ENCODE data around the gene PHACTR3. TPM values are rescaled to one million over a fixed set of nuclear protein-coding genes. Genes with fewer than 3 reads are reported as not detected.

The PHACTR3 gene
- total RNA-seq, 2 experiments from 2014 or later: not detected

DNA sequence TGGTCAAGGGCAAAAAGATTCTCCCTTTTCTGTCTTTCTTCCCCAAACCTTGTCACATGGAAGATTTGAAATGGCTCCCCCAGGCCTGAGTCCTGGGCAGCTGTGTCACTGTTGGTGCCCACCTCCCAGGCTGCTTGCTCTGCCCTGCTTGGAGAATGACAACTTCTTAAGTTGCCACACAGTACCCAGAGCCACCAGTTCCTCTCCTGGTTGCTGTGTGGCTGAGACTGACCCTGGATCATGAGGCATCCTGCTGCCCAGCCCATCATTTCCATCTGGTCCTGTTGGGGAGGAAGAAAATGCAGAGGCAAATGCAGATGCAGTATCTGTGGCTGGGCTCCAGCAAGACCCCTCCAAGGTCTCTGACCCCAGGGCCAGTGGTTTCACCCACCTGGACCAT is 113.7 kb downstream of the PHACTR3 start:
- Mint-ChIP-seq H3K9me3 (peaks cover 8% of the 10 kb centered on the region), H3K4me1 (ENCODE audit: low read depth) (no peaks in the 10 kb centered on the region), H3K36me3 (no peaks in the 10 kb centered on the region), H3K4me3 (no peak overlapping the region), H3K27ac (no peak overlapping the region), H3K27me3 (peaks cover 8% of the 10 kb centered on the region)
- CTCF ChIA-PET: no interaction called here
- intact Hi-C loops (cut with micrococcal nuclease): no loop called here
- POLR2A ChIA-PET: no interaction called here
- DNase-seq: no peak

GRCh38 chr20:59718751-59719150 is 114.4 kb downstream of the PHACTR3 start:
- intact Hi-C loops (cut with micrococcal nuclease): no loop called here
- CTCF ChIA-PET: no interaction called here
- H3K27me3 Mint-ChIP-seq: peaks cover 6% of the 10 kb centered on the region
- DNase-seq: no peak
- H3K36me3 Mint-ChIP-seq: no peaks in the 10 kb centered on the region
- POLR2A ChIA-PET: no interaction called here
- no peaks in the 10 kb centered on the region for H3K4me1 Mint-ChIP-seq (ENCODE audit: low read depth)
- peaks cover 1% of the 10 kb centered on the region for H3K9me3 Mint-ChIP-seq
- H3K27ac Mint-ChIP-seq: no peak overlapping the region
- H3K4me3 Mint-ChIP-seq: no peak overlapping the region

- H3K4me1 Mint-ChIP-seq (ENCODE audit: low read depth): no peaks in the 10 kb centered on the region
- no peak overlapping the region for H3K27ac Mint-ChIP-seq
- H3K36me3 Mint-ChIP-seq: no peaks in the 10 kb centered on the region
- ChIA-PET CTCF (no interaction called here), POLR2A (no interaction called here)
- no peak overlapping the region for H3K4me3 Mint-ChIP-seq
- intact Hi-C loops (cut with micrococcal nuclease): no loop called here
- H3K9me3 Mint-ChIP-seq: no peaks in the 10 kb centered on the region
- no peak for DNase-seq
- H3K27me3 Mint-ChIP-seq: peaks cover 5% of the 10 kb centered on the region
Observed at GRCh38 chr20:59720013-59720412, 115.7 kb downstream of the PHACTR3 start.

- ChIA-PET POLR2A (no interaction called here), CTCF (no interaction called here)
- Mint-ChIP-seq H3K4me3 (no peak overlapping the region), H3K27me3 (peaks cover 5% of the 10 kb centered on the region), H3K27ac (no peak overlapping the region), H3K36me3 (no peaks in the 10 kb centered on the region), H3K9me3 (no peaks in the 10 kb centered on the region), H3K4me1 (ENCODE audit: low read depth) (no peaks in the 10 kb centered on the region)
- intact Hi-C loops (cut with micrococcal nuclease): no loop called here
- no peak for DNase-seq
Observed at GRCh38 chr20:59721386-59721785, 117.0 kb downstream of the PHACTR3 start.

DNA sequence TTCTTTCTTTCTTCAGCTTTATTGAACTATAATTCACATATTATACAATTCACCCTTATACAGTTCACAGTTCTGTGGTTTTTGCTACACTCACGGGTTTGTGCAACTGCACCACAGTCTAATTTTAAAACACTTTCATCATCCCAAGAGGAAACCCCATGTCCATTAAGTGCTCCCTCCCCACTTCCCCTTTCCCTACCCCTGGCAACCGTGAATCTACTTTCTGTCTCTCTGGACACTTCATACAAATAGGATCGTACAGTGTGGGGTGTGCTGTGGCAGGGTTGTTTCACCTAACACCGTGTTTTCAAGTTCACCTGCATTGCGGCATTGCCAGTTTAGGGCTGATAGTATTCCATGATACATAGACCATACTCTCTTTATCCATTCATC is 118.8 kb downstream of the PHACTR3 start:
- Mint-ChIP-seq H3K4me3 (no peak overlapping the region), H3K4me1 (ENCODE audit: low read depth) (no peaks in the 10 kb centered on the region), H3K36me3 (no peaks in the 10 kb centered on the region), H3K9me3 (no peaks in the 10 kb centered on the region), H3K27me3 (peaks cover 5% of the 10 kb centered on the region), H3K27ac (no peak overlapping the region)
- CTCF ChIA-PET: no interaction called here
- no peak for DNase-seq
- intact Hi-C loops (cut with micrococcal nuclease): no loop called here
- POLR2A ChIA-PET: no interaction called here

GRCh38 chr20:59723607-59724456 is 119.5 kb downstream of the PHACTR3 start:
- intact Hi-C loops (cut with micrococcal nuclease): no loop called here
- no peaks in the 10 kb centered on the region for H3K4me1 Mint-ChIP-seq (ENCODE audit: low read depth)
- no peak overlapping the region for H3K4me3 Mint-ChIP-seq
- no peaks in the 10 kb centered on the region for H3K36me3 Mint-ChIP-seq
- ChIA-PET POLR2A (no interaction called here), CTCF (no interaction called here)
- no peaks in the 10 kb centered on the region for H3K9me3 Mint-ChIP-seq
- no peak for DNase-seq
- no peak overlapping the region for H3K27ac Mint-ChIP-seq
- peaks cover 5% of the 10 kb centered on the region for H3K27me3 Mint-ChIP-seq

- H3K27me3 Mint-ChIP-seq: peaks cover 5% of the 10 kb centered on the region
- POLR2A ChIA-PET: no interaction called here
- intact Hi-C loops (cut with micrococcal nuclease): no loop called here
- no peaks in the 10 kb centered on the region for H3K9me3 Mint-ChIP-seq
- H3K27ac Mint-ChIP-seq: no peak overlapping the region
- H3K4me1 Mint-ChIP-seq (ENCODE audit: low read depth): no peaks in the 10 kb centered on the region
- H3K36me3 Mint-ChIP-seq: no peaks in the 10 kb centered on the region
- no peak overlapping the region for H3K4me3 Mint-ChIP-seq
- DNase-seq: no peak
- CTCF ChIA-PET: no interaction called here
Observed at GRCh38 chr20:59724457-59725366, 120.4 kb downstream of the PHACTR3 start.

GRCh38 chr20:59725476-59726280 is 121.3 kb downstream of the PHACTR3 start:
- no peak for DNase-seq
- intact Hi-C loops (cut with micrococcal nuclease): no loop called here
- Mint-ChIP-seq H3K9me3 (no peaks in the 10 kb centered on the region), H3K27me3 (peaks cover 3% of the 10 kb centered on the region), H3K36me3 (no peaks in the 10 kb centered on the region), H3K4me3 (no peak overlapping the region), H3K27ac (no peak overlapping the region), H3K4me1 (ENCODE audit: low read depth) (no peaks in the 10 kb centered on the region)
- ChIA-PET POLR2A (no interaction called here), CTCF (no interaction called here)

DNA sequence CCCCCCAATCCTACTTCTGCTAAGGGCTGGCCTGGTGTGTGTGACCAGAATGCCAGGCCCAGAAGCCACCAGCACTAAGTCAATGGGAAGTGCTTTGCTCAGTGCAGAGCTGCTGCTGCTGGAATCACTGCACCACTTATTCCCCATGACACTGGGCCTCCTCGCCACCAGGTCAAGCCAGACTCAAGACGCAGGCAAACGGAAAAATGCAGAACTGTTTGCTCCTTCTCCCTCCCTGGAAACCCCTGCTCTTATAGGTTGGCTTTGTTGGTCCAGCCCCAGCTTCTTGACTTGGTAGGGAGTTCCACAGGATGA is 121.9 kb downstream of the PHACTR3 start:
- POLR2A ChIA-PET: no interaction called here
- CTCF ChIA-PET: no interaction called here
- Mint-ChIP-seq H3K4me1 (ENCODE audit: low read depth) (no peaks in the 10 kb centered on the region), H3K9me3 (no peaks in the 10 kb centered on the region), H3K36me3 (no peaks in the 10 kb centered on the region), H3K27ac (no peak overlapping the region), H3K4me3 (no peak overlapping the region), H3K27me3 (peaks cover 3% of the 10 kb centered on the region)
- no peak for DNase-seq
- intact Hi-C loops (cut with micrococcal nuclease): no loop called here

GRCh38 chr20:59728722-59729430 is 124.5 kb downstream of the PHACTR3 start:
- Mint-ChIP-seq H3K27me3 (peaks cover 3% of the 10 kb centered on the region), H3K4me1 (ENCODE audit: low read depth) (no peaks in the 10 kb centered on the region), H3K36me3 (no peaks in the 10 kb centered on the region), H3K4me3 (no peak overlapping the region), H3K9me3 (no peaks in the 10 kb centered on the region), H3K27ac (no peak overlapping the region)
- ChIA-PET POLR2A (no interaction called here), CTCF (no interaction called here)
- no peak for DNase-seq
- intact Hi-C loops (cut with micrococcal nuclease): no loop called here

- H3K27me3 Mint-ChIP-seq: peaks cover 3% of the 10 kb centered on the region
- POLR2A ChIA-PET: no interaction called here
- CTCF ChIA-PET: no interaction called here
Observed at GRCh38 chr20:59729506-59729905, 125.2 kb downstream of the PHACTR3 start.

GRCh38 chr20:59730722-59731121 is 126.4 kb downstream of the PHACTR3 start:
- Mint-ChIP-seq H3K27me3 (peaks cover 3% of the 10 kb centered on the region), H3K4me3 (no peak overlapping the region), H3K27ac (no peak overlapping the region), H3K9me3 (no peaks in the 10 kb centered on the region), H3K4me1 (ENCODE audit: low read depth) (no peaks in the 10 kb centered on the region), H3K36me3 (no peaks in the 10 kb centered on the region)
- ChIA-PET CTCF (no interaction called here), POLR2A (no interaction called here)
- intact Hi-C loops (cut with micrococcal nuclease): no loop called here
- DNase-seq: no peak

More at GRCh38 chr20:59729506-59729905, 125.2 kb downstream of the PHACTR3 start:
- Mint-ChIP-seq H3K27ac (no peak overlapping the region), H3K4me1 (ENCODE audit: low read depth) (no peaks in the 10 kb centered on the region), H3K9me3 (no peaks in the 10 kb centered on the region), H3K36me3 (no peaks in the 10 kb centered on the region), H3K4me3 (no peak overlapping the region)
- intact Hi-C loops (cut with micrococcal nuclease): no loop called here
- DNase-seq: no peak
